ENCODE results near the gene KIR2DL3. TPM values are rescaled to one million over a fixed set of nuclear protein-coding genes. Genes with fewer than 3 reads are reported as not detected.
"Not testable (repeated sequence)": the region's sequence is repeated elsewhere in the genome, so short reads cannot be mapped to it uniquely, and the experiment has no call there.

Gene KIR2DL3
- total RNA-seq: not detected

DNA sequence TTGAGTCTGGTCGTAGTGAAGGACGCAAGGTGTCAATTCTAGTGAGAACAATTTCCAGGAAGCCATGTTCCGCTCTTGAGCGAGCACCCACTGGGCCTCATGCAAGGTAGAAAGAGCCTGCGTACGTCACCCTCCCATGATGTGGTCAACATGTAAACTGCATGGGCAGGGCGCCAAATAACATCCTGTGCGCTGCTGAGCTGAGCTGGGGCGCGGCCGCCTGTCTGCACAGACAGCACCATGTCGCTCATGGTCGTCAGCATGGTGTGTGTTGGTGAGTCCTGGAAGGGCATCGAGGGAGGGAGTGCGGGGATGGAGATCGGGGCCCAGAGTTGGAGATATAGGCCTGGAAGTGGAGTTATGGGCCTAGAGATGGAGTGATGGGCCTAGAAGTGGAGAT lies at the start of gene KIR2DL3:
KIR2DL3 (plus strand) TSS at position 208 of the 400 bp plus-strand sequence; CDS start at position 241, 33 bp downstream.
- H3K27ac ChIP-seq; H3K9me3 ChIP-seq; intact Hi-C loops (cut with DNase I): not testable (repeated sequence)

DNA sequence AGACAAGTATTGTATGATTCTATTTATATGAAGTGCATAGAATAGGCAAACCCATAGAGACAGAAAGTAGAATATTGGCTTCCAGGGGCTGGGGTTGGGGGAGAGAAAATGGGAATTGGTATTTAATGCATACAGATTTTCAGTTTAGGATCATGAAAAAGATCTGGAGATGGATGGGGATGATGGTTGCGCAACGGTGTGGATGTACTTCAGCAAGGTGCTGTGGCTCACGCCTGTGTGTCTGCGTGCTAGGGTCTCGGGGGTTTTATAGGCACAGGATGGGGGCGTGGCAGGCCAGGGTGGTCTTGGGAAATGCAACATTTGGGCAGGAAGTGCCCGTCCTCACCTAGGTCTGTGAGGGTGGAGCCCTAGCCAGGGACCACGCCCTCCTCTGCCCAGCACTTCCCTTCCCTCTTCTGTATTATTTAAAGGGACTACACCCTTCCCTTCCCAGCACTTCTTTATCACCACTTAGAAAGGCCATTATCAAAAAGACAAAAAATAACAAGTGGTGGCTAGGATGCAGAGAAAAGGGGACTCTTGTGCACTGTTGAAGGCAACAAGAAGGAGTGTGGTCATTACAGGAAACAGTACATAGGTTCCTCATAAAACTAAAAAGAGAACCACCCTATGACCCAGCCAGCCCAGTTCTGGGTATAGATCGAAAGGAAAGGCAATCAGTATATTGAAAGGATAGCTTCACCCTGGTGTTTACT lies 46.6 kb upstream of the KIR2DL3 start:
- intact Hi-C loops (cut with DNase I): no loop called here
- no peak for DNase-seq (ENCODE audit: extremely low spot score in 2 of 2)
- Histone ChIP-seq H3K4me1 (no peaks in the 10 kb centered on the region), H3K27ac (no peak overlapping the region), H3K9me3 (no peaks in the 10 kb centered on the region), H3K36me3 (no peaks in the 10 kb centered on the region), H3K4me3 (no peak overlapping the region), H3K27me3 (no peaks in the 10 kb centered on the region)
- TF ChIP-seq, protein P1, sequence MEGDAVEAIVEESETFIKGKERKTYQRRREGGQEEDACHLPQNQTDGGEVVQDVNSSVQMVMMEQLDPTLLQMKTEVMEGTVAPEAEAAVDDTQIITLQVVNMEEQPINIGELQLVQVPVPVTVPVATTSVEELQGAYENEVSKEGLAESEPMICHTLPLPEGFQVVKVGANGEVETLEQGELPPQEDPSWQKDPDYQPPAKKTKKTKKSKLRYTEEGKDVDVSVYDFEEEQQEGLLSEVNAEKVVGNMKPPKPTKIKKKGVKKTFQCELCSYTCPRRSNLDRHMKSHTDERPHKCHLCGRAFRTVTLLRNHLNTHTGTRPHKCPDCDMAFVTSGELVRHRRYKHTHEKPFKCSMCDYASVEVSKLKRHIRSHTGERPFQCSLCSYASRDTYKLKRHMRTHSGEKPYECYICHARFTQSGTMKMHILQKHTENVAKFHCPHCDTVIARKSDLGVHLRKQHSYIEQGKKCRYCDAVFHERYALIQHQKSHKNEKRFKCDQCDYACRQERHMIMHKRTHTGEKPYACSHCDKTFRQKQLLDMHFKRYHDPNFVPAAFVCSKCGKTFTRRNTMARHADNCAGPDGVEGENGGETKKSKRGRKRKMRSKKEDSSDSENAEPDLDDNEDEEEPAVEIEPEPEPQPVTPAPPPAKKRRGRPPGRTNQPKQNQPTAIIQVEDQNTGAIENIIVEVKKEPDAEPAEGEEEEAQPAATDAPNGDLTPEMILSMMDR (IDR thresholded peaks at IDR 0.05): no peak
- TF ChIP-seq POLR2AphosphoS5 (IDR thresholded peaks at IDR 0.05; ENCODE audit: insufficient read depth in 1 of 2, low read depth in 1 of 2) (no peak), POLR2A (IDR thresholded peaks at IDR 0.05) (no peak)

More for the DNA sequence above, at the start of gene KIR2DL3:
- H3K4me1 ChIP-seq; H3K36me3 ChIP-seq; H3K4me3 ChIP-seq; H3K27me3 ChIP-seq; DNase-seq (ENCODE audit: extremely low spot score in 2 of 2): not testable (repeated sequence)

DNA sequence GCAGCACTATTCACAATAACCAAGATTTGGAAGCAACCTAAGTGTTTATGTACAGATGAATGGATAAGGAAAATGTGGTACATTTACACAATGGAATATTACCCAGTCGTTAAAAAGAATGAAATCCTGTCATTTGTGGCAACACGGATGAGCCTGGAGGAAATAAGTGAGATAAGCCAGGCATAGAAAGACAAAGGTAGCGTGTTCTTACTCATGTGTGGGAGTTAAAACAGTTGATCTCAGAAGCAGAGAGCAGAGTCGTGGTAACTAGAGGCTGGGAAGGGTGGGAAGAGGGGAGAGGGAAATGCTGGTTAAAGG lies 46.1 kb upstream of the KIR2DL3 start:
- TF ChIP-seq POLR2AphosphoS5 (IDR thresholded peaks at IDR 0.05; ENCODE audit: insufficient read depth in 1 of 2, low read depth in 1 of 2) (no peak), POLR2A (IDR thresholded peaks at IDR 0.05) (no peak)
- TF ChIP-seq, protein P1 (IDR thresholded peaks at IDR 0.05): no peak
- H3K27ac ChIP-seq: no peak overlapping the region
- no peaks in the 10 kb centered on the region for H3K4me1 ChIP-seq
- H3K36me3 ChIP-seq: no peaks in the 10 kb centered on the region
- H3K27me3 ChIP-seq: no peaks in the 10 kb centered on the region
- intact Hi-C loops (cut with DNase I): no loop called here
- H3K4me3 ChIP-seq: no peak overlapping the region
- no peaks in the 10 kb centered on the region for H3K9me3 ChIP-seq
- DNase-seq (ENCODE audit: extremely low spot score in 2 of 2): no peak

DNA sequence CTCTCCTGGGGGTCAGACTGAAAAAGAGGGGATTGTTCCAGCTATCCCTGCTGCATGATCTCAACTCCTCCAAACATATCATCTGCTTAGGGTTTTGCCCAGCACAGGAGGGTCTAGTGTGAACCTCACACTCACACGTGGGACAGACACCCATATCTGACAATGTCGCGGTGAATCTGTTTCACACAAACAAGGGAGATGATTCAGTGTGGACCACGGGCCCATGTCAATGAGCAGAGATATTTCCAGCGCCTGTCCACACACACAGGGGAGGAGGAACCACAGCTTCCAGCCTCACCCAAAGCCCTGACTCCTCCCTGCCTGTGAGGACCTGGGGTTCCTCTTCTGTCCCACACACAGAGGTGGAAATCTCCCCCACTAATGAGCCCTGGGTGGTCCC lies 43.7 kb upstream of the KIR2DL3 start:
- Histone ChIP-seq H3K36me3 (no peaks in the 10 kb centered on the region), H3K4me1 (no peaks in the 10 kb centered on the region), H3K4me3 (no peak overlapping the region), H3K9me3 (no peaks in the 10 kb centered on the region), H3K27me3 (no peaks in the 10 kb centered on the region), H3K27ac (no peak overlapping the region)
- no peak for DNase-seq (ENCODE audit: extremely low spot score in 2 of 2)
- intact Hi-C loops (cut with DNase I): no loop called here
- TF ChIP-seq, protein P1 (IDR thresholded peaks at IDR 0.05): no peak
- TF ChIP-seq POLR2A (IDR thresholded peaks at IDR 0.05) (no peak), POLR2AphosphoS5 (IDR thresholded peaks at IDR 0.05; ENCODE audit: insufficient read depth in 1 of 2, low read depth in 1 of 2) (no peak)

DNA sequence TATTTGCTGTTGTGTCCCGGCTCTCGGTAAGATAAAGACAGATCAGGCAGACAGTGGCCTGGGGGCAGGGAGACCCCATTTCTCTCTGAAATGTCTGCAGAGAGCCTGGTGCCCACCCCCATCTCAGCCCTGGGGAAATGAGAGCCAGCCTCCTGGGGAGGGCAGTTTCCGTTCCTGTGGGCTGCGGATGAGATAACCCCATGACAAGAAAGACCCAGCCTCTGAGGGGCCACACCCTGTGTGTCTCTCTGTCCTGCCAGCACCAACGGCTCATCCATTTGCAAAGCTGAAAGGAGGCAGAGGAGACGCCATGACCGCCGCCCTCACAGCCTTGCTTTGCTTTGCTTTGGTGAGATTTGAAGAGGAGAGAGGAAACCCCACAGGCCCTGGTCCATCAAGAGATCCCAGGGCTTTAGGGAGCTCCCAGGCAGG lies 42.2 kb upstream of the KIR2DL3 start:
- Histone ChIP-seq H3K36me3 (no peaks in the 10 kb centered on the region), H3K4me3 (no peak overlapping the region), H3K27ac (no peak overlapping the region), H3K27me3 (no peaks in the 10 kb centered on the region), H3K9me3 (no peaks in the 10 kb centered on the region), H3K4me1 (no peaks in the 10 kb centered on the region)
- TF ChIP-seq, protein P1 (IDR thresholded peaks at IDR 0.05): no peak
- no peak for DNase-seq (ENCODE audit: extremely low spot score in 2 of 2)
- intact Hi-C loops (cut with DNase I): no loop called here
